OCI-LY3 (cell line): ENCODE measurements around the gene SLC25A21.

Source experiments
- CTCF ChIP-seq: fragments of 200-600, 300-600 bp; sonication (generic); IDR thresholded peaks from 2 replicates; pipeline ENCODE4 v1.5.1; 2014; ENCODE audit warnings: antibody characterized with exemption, low read length, low read depth
- EZH2phosphoT487 ChIP-seq: fragments of 200-600 bp; shearing (Covaris generic); IDR thresholded peaks from 2 replicates; pipeline ENCODE4 v1.6.1; 2018; ENCODE audit warnings: antibody characterized with exemption, mixed run types, low read depth

- no peak for TF ChIP-seq CTCF
- no peak for TF ChIP-seq EZH2phosphoT487
Observed at GRCh38 chr14:37036669-37037341, 135.6 kb downstream of the SLC25A21 start.
